H1 (cell line): ENCODE data around the gene TCIRG1. TPM values are rescaled to one million over a fixed set of nuclear protein-coding genes. Genes with fewer than 3 reads are reported as not detected.

Source experiments
- CHD1 ChIP-seq: IDR thresholded peaks from 2 replicates; pipeline ENCODE4 v1.6.1; 2012; ENCODE audit warnings: low read depth, low read length, improper control_type of control experiment
- CTBP2 ChIP-seq: IDR thresholded peaks from 2 replicates; pipeline ENCODE4 v1.7.0; 2011; ENCODE audit warnings: borderline replicate concordance, mild to moderate bottlenecking, moderate library complexity, mixed read lengths, low read length; ENCODE audit not compliant: insufficient read depth, insufficient read length
- POLR2A ChIP-seq, 2 experiments: IDR thresholded peaks; 1 replicate in 1 of 2; 2 replicates in 1 of 2; pipeline ENCODE4 v1.6.1; 2011; ENCODE audit warnings: low read depth in 2 of 2, low read length in 2 of 2, mild to moderate bottlenecking in 2 of 2; ENCODE audit errors: control extremely low read depth in 1 of 2
- RXRA ChIP-seq: IDR thresholded peaks from 2 replicates; pipeline ENCODE4 v1.6.1; 2011; ENCODE audit warnings: low read depth, mild to moderate bottlenecking, low read length, moderate library complexity; ENCODE audit not compliant: insufficient read depth
- SIX5 ChIP-seq: IDR thresholded peaks from 2 replicates; pipeline ENCODE4 v1.6.1; 2011; ENCODE audit warnings: mild to moderate bottlenecking, low read depth, low read length
- SP4 ChIP-seq: IDR thresholded peaks from 2 replicates; pipeline ENCODE4 v1.6.1; 2012; ENCODE audit warnings: low read length, inconsistent platforms
- SUZ12 ChIP-seq: fragments of 200-600 bp; sonication (generic); IDR thresholded peaks from 2 replicates; pipeline ENCODE4 v1.6.1; 2012; ENCODE audit warnings: mild to moderate bottlenecking, inconsistent platforms, low read length, moderate library complexity, mixed read lengths
- polyA plus RNA-seq, 7 experiments: library from polyadenylated mRNA; depleted of rRNA in 3 of 7; stranded (reverse) in 5 of 7; unstranded in 2 of 7; fragments of >200 nt in 5 of 7; fragments of 200-250 nt in 2 of 7; gene quantifications; 1 replicate in 5 of 7; 2 replicates in 1 of 7; 4 replicates in 1 of 7; pipeline versions ENCODE4 v1.2.1 to v1.2.3, GENCODE V29; 2011 to 2013; ENCODE audit warnings: missing spikeins in 2 of 7, mixed read lengths in 2 of 7
- total RNA-seq: library from RNA; stranded (reverse); fragmentation: NEBNext Ultra II Directional; extraction: Animal tissue kit (Norgen Biotek cat#: 25700); gene quantifications from 2 replicates; pipeline ENCODE4 v1.2.1, GENCODE V29; 2021
- TF ChIP-seq, protein P1 (sequence below): IDR thresholded peaks from 2 replicates; pipeline ENCODE4 v1.6.1; 2012; ENCODE audit warnings: low read length, inconsistent platforms
- TF ChIP-seq, protein P2 (sequence below): IDR thresholded peaks from 2 replicates; pipeline ENCODE4 v1.6.1; 2011; ENCODE audit warnings: low read length, improper control_type of control experiment

Gene TCIRG1
- total and polyA plus RNA-seq, 2 of the 8 experiments (the other 6 are each of a cell fraction or from before 2014, with no cell fraction given): 25.3 to 39.6 TPM

DNA sequence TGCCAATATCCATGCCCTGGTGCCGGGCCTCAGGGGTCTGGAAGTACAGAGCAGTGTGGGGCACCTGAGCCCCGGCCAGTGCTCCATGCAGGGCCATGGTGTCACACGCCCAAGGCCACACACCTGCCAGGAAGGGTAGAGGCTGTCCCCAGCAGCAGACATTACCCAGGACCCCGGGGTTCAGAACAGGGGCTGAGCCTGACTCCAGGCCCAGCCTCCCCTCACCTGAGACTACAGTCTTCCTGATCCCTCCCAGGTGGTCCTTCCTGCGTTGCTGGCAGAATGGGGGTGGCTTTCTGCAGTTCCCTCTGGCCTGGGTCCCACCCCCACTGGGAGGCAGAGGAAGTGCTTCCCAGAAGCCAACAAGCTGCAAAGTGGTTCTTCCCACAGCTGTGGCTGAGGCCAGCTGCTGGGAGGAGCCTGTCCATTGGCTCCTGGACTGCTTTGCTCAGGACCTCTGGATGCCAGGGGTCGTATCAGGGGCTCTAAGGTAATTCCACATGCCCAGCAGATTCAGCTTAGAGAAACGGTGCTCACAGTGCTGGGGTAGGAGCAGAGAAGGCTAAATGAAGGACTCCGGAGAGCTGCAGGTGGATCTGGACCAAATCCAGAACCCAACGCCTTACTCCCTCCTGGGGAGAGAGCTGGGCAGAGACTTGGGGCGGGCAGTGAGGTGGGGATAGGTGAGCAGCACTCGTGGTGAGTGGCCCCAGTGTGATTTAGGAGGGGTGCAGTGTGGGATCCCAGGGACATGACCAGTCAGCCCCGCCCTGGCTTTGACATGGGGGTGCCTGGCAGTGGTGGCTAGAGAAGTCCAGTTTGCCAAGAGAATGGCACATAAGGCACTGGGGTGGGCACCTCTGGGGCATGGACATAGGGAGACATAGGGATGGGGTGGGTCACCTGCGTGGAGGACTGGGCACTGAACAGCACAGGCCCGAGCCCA, 12.6 kb downstream of the TCIRG1 start (continued):
- TF ChIP-seq, protein P1, sequence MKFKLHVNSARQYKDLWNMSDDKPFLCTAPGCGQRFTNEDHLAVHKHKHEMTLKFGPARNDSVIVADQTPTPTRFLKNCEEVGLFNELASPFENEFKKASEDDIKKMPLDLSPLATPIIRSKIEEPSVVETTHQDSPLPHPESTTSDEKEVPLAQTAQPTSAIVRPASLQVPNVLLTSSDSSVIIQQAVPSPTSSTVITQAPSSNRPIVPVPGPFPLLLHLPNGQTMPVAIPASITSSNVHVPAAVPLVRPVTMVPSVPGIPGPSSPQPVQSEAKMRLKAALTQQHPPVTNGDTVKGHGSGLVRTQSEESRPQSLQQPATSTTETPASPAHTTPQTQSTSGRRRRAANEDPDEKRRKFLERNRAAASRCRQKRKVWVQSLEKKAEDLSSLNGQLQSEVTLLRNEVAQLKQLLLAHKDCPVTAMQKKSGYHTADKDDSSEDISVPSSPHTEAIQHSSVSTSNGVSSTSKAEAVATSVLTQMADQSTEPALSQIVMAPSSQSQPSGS: no peak
- TF ChIP-seq SIX5 (no peak), CHD1 (no peak), SUZ12 (no peak), RXRA (no peak), SP4 (no peak), CTBP2 (no peak), POLR2A (IDR thresholded peaks at IDR 0.05; ENCODE audit: control extremely low read depth in 1 of 2, low read depth in 2 of 2, low read length in 2 of 2) (no peak)
- TF ChIP-seq, protein P2, sequence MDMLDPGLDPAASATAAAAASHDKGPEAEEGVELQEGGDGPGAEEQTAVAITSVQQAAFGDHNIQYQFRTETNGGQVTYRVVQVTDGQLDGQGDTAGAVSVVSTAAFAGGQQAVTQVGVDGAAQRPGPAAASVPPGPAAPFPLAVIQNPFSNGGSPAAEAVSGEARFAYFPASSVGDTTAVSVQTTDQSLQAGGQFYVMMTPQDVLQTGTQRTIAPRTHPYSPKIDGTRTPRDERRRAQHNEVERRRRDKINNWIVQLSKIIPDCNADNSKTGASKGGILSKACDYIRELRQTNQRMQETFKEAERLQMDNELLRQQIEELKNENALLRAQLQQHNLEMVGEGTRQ: no peak
